KMS-11 (cell line): ENCODE data around the gene GABBR2.

Experiments used
- H2AFZ ChIP-seq: fragments of 200-600 bp; sonication (generic); 2 replicates; pipeline ENCODE4 v1.6.1; 2016; ENCODE audit warnings: antibody characterized with exemption, mixed run types, low read depth
- H3K27ac ChIP-seq: fragments of 200-600 bp; sonication (generic); 2 replicates; pipeline ENCODE4 v1.6.1; 2016; ENCODE audit warnings: mild to moderate bottlenecking, mixed run types
- H3K27me3 ChIP-seq: fragments of 200-600 bp; sonication (generic); 2 replicates; pipeline ENCODE4 v1.6.1; 2017; ENCODE audit warnings: mild to moderate bottlenecking, low read depth, mixed run types, moderate library complexity; ENCODE audit not compliant: insufficient read depth
- H3K36me3 ChIP-seq: fragments of 200-600 bp; sonication (generic); 2 replicates; pipeline ENCODE4 v1.6.1; 2017; ENCODE audit warnings: mild to moderate bottlenecking, mixed run types; ENCODE audit not compliant: insufficient read depth
- H3K4me1 ChIP-seq: fragments of 200-600 bp; sonication (generic); 2 replicates; pipeline ENCODE4 v1.6.1; 2016; ENCODE audit warnings: mild to moderate bottlenecking, low read depth, mixed run types; ENCODE audit not compliant: poor library complexity, severe bottlenecking
- H3K4me2 ChIP-seq: fragments of 200-600 bp; sonication (generic); 2 replicates; pipeline ENCODE4 v1.7.0; 2016; ENCODE audit warnings: mild to moderate bottlenecking, mixed run types
- H3K4me3 ChIP-seq: fragments of 200-600 bp; sonication (generic); IDR thresholded peaks from 2 replicates; pipeline ENCODE4 v1.6.1; 2017; ENCODE audit warnings: low read depth, low read length, mixed read lengths; ENCODE audit not compliant: insufficient read depth
- H3K79me2 ChIP-seq: fragments of 200-600 bp; sonication (generic); 2 replicates; pipeline ENCODE4 v1.6.1; 2016; ENCODE audit warnings: low read depth, mixed run types; ENCODE audit not compliant: insufficient read depth
- H3K9ac ChIP-seq: fragments of 200-600 bp; sonication (generic); 2 replicates; pipeline ENCODE4 v1.6.1; 2016; ENCODE audit warnings: mild to moderate bottlenecking, mixed run types
- H4K20me1 ChIP-seq: fragments of 200-600 bp; sonication (generic); 2 replicates; pipeline ENCODE4 v1.6.1; 2016; ENCODE audit warnings: mild to moderate bottlenecking, mixed run types; ENCODE audit not compliant: insufficient read depth
- TF ChIP-seq, protein P1 (sequence below): fragments of 200-600 bp; sonication (generic); conservative IDR thresholded peaks from 2 replicates; pipeline ENCODE4 v1.6.1; 2017; ENCODE audit warnings: low read depth, mild to moderate bottlenecking, antibody characterized with exemption, low read length, moderate library complexity, mixed read lengths

Gene GABBR2

DNA sequence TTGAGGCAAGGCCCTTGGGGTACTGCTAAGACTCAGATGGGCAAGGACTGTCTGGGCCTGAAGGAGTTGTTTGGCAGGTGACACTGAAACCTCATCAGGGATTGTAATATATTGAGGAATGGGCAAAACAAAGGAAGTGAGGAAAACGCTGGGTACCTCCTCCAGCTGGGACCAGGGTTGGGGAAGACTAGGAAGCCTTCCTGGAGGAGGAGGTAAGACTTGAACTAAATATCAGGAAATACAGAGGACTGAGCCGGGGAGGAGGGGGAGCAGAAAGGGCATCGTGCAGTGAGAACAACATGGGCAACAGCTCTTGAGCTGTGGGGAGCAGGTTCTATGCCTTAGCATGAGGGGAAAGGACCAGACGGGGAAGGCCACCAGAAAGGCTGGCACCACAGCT, 144.0 kb downstream of the GABBR2 start:
- TF ChIP-seq, protein P1, sequence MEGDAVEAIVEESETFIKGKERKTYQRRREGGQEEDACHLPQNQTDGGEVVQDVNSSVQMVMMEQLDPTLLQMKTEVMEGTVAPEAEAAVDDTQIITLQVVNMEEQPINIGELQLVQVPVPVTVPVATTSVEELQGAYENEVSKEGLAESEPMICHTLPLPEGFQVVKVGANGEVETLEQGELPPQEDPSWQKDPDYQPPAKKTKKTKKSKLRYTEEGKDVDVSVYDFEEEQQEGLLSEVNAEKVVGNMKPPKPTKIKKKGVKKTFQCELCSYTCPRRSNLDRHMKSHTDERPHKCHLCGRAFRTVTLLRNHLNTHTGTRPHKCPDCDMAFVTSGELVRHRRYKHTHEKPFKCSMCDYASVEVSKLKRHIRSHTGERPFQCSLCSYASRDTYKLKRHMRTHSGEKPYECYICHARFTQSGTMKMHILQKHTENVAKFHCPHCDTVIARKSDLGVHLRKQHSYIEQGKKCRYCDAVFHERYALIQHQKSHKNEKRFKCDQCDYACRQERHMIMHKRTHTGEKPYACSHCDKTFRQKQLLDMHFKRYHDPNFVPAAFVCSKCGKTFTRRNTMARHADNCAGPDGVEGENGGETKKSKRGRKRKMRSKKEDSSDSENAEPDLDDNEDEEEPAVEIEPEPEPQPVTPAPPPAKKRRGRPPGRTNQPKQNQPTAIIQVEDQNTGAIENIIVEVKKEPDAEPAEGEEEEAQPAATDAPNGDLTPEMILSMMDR: no peak
- Histone ChIP-seq H3K27me3 (no peaks in the 10 kb centered on the region), H3K9ac (no peak overlapping the region), H4K20me1 (no peaks in the 10 kb centered on the region), H3K27ac (no peak overlapping the region), H3K79me2 (no peaks in the 10 kb centered on the region), H3K4me1 (no peaks in the 10 kb centered on the region), H3K36me3 (no peaks in the 10 kb centered on the region), H2AFZ (no peak overlapping the region), H3K4me2 (no peak overlapping the region), H3K4me3 (no peak overlapping the region)

DNA sequence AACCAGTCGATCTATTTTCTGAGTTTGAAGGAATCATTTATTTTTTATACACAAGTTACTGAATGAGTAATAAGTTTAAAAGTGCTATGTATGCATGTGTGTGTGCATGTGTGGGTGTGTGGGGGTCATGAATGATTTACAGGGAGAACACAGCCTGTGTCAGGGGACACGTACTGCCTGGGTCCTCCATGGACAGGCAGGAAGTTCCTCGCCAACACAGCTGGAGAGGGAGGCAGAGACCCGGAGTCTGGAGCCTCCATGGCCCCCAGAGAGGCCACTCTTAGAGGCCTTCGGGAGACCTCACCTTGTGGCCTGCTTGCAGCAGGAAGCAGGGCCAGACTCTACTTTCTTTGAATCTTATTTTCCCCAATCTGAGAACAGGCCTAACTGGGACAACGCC, 144.7 kb downstream of the GABBR2 start:
- Histone ChIP-seq H3K4me1 (no peaks in the 10 kb centered on the region), H2AFZ (no peak overlapping the region), H3K4me2 (no peak overlapping the region), H3K79me2 (no peaks in the 10 kb centered on the region), H4K20me1 (no peaks in the 10 kb centered on the region), H3K9ac (no peak overlapping the region), H3K36me3 (no peaks in the 10 kb centered on the region), H3K27me3 (no peaks in the 10 kb centered on the region), H3K4me3 (no peak overlapping the region), H3K27ac (no peak overlapping the region)
- TF ChIP-seq, protein P1: no peak

DNA sequence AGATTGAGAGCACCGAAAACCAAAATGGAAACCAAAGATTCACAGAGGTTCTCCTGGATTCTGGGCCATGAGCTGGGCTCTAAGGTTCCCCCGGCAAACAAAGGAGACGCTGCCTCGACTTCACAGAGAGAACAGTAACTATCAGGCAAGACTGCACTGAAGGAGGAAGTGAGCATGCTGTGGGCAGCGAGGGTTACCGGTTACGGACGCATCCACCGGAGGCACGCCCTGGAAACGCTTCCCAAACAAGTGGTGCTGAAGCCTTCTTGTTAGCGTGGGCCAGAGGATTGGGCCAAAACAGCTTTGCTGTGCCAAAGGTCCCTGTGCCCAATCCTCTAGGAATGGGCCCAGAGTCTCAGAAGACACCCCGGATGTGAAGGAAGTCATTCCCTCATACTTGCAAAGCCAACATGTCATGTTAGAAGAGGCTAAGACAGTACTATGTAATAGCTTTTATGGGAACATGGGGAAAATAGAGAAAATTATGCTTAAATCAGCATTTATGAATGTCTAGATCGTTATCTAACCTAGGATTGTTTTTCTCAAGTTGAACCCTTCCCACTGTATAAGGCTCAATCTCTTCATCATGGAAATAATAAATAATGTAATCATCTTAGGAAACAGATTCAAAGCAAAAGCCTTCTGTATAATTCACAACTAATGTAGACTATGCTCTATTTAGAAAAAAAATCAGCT, 145.4 kb downstream of the GABBR2 start:
- Histone ChIP-seq H3K9ac (no peak overlapping the region), H3K27me3 (no peaks in the 10 kb centered on the region), H2AFZ (no peak overlapping the region)

DNA sequence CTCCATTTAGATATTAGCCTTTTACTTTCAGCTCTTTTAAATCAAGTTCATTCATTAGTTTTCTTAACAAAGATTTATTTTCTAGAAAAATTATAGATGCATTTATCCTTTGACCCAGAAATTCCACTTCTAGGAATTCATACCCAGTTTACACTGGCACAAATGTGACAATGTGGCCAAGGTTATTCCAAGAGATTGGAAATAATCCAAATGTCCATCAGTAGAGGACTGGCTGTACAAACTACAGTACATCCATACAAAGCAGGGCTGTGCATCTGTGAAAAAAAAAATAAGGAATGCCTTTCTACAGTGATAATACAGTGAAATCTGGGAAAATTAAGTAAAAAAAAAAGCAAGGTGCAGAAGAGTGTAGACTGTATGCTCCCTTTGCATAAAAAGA, 149.2 kb downstream of the GABBR2 start:
- no peaks in the 10 kb centered on the region for H3K79me2 ChIP-seq
- no peaks in the 10 kb centered on the region for H3K36me3 ChIP-seq
- no peaks in the 10 kb centered on the region for H3K27me3 ChIP-seq
- no peaks in the 10 kb centered on the region for H4K20me1 ChIP-seq
- no peak overlapping the region for H3K9ac ChIP-seq
- H2AFZ ChIP-seq: no peak overlapping the region
- H3K4me3 ChIP-seq: no peak overlapping the region
- TF ChIP-seq, protein P1: no peak
- H3K4me1 ChIP-seq: no peaks in the 10 kb centered on the region
- H3K4me2 ChIP-seq: no peak overlapping the region
- H3K27ac ChIP-seq: no peak overlapping the region

More for the DNA sequence above, 145.4 kb downstream of the GABBR2 start:
- TF ChIP-seq, protein P1: no peak
- Histone ChIP-seq H3K36me3 (no peaks in the 10 kb centered on the region), H3K79me2 (no peaks in the 10 kb centered on the region), H3K4me2 (no peak overlapping the region), H3K4me1 (no peaks in the 10 kb centered on the region), H3K27ac (no peak overlapping the region), H4K20me1 (no peaks in the 10 kb centered on the region), H3K4me3 (no peak overlapping the region)
